GM12864 (cell line): ENCODE data around the gene PA2G4.

Source experiments
- DNase-seq: peaks from one replicate; pipeline ENCODE4 v3.0.0-alpha.2; 2011; ENCODE audit warnings: low read depth
- H3K4me3 ChIP-seq: 2 replicates; pipeline ENCODE4 v1.5.1; 2011; ENCODE audit warnings: mild to moderate bottlenecking, low read depth, low read length, control low read depth
- TF ChIP-seq, protein P1 (sequence below): IDR thresholded peaks from 2 replicates; pipeline ENCODE4 v1.5.1; 2011; ENCODE audit warnings: low read depth, mild to moderate bottlenecking, moderate library complexity, low read length, control low read depth, inconsistent platforms; ENCODE audit errors: missing control alignments

Gene PA2G4

DNA sequence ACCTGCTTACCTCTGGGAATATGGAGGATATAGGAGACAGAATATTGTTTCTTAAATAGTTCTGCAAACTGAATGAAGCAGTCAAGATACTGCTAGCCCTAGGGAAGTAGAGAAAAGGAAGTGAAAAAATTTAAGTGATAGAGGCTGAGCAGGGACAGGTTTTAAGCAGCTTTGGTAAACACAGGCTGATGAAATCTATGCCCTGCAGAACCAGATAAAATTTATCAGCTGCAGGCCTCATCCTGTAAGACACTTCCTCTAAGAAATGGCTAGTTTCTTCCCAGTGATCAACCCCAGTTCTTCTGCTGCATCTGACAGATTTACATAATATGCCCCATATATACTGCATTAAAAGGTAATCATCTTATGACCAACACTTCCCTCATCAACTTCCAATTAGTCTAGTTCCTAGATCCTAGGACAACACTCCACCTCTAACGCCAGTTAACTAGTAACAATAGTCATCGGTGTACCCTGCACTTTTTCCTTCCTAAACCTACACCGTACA is 22.4 kb downstream of the PA2G4 start:
- TF ChIP-seq, protein P1, sequence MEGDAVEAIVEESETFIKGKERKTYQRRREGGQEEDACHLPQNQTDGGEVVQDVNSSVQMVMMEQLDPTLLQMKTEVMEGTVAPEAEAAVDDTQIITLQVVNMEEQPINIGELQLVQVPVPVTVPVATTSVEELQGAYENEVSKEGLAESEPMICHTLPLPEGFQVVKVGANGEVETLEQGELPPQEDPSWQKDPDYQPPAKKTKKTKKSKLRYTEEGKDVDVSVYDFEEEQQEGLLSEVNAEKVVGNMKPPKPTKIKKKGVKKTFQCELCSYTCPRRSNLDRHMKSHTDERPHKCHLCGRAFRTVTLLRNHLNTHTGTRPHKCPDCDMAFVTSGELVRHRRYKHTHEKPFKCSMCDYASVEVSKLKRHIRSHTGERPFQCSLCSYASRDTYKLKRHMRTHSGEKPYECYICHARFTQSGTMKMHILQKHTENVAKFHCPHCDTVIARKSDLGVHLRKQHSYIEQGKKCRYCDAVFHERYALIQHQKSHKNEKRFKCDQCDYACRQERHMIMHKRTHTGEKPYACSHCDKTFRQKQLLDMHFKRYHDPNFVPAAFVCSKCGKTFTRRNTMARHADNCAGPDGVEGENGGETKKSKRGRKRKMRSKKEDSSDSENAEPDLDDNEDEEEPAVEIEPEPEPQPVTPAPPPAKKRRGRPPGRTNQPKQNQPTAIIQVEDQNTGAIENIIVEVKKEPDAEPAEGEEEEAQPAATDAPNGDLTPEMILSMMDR = no peak
- DNase-seq = no peak
- peak overlapping the region; percentile 44; the same call in 1 of the 2 replicates for H3K4me3 ChIP-seq

DNA sequence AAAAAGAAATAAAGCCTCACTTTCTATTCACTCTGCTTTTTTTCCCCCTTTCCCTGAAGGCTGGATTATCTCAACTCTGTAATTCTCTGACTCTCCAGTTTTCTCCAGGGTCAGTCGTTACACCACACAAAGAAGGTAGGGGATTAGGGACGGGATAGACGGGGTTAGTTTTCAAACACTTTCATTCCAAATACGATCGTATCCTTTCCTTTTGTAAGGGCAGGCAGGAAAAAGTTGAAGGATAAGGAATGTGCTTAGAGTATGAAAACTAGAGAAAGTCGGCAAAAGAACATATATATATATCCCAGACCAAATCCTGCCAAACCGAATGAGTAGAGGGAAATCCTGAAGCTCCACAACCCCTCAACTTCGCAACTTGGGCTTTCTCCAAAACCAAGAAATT is 23.1 kb downstream of the PA2G4 start:
- H3K4me3 ChIP-seq = peak overlapping the region; percentile 44
- TF ChIP-seq, protein P1 = no peak
- DNase-seq = no peak

DNA sequence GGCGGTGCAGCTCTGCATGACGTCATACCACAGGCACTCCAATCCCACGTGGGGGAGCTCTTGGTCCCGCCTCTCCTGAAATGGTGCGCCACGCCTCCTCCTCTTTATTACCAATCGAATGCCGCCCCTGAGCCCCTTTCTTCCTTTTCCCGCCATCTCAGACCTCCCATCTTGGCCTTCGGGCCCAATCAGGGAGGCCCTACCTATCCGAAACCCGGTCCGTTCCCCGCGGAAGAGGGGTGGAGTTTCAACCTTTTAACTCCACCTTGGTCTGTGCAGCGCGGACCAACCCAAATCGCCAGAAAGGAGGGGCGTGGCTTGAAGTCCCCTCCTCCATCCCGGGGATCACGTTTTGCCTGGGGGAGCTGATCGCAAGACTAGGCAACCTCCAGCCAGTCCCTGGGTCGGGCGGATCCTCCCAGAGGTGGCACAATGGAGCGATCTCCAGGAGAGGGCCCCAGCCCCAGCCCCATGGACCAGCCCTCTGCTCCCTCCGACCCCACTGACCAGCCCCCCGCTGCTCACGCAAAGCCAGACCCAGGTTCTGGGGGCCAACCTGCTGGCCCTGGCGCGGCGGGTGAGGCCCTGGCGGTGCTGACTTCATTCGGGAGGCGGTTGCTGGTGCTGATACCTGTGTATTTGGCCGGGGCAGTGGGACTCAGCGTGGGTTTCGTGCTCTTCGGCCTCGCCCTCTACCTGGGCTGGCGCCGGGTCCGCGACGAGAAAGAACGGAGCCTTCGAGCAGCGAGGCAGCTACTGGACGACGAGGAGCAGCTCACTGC is 23.7 kb downstream of the PA2G4 start, which contains the start of gene ESYT1:
ESYT1 (plus strand) TSS at position 380 of the 782 bp plus-strand sequence; CDS start at position 433, 53 bp downstream.
- TF ChIP-seq, protein P1 = no peak
- DNase-seq = peak; percentile 99
- peak within 1 kb of the TSS; percentile 88 for H3K4me3 ChIP-seq

DNA sequence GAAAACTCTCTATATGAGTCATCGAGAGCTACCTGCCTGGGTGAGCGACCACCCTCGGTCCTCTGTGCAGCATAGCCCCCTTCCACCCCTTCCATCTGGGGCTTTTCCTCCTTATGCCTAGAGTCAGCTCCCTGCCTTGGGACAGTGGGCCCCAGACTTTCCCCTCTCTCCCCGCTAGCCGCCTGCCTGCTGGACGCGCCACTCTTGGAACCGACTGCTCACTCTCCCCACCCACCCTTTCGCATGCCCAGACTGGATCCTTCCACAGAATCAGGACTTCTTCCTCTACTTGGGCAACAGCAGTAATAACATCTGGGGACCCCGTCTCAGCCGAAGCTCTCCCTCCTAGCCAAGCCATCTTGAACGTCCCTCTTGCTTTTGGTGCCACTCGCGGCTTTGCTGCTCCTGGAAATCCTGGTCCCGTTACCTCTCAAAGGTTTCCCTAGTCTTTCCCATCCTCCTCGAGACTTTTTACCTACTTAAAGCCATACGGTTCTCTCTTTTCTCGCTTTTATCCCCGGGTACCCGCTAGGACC is 24.4 kb downstream of the PA2G4 start:
- peak overlapping the region; percentile 88 for H3K4me3 ChIP-seq
- TF ChIP-seq, protein P1 = no peak
- DNase-seq = no peak

DNA sequence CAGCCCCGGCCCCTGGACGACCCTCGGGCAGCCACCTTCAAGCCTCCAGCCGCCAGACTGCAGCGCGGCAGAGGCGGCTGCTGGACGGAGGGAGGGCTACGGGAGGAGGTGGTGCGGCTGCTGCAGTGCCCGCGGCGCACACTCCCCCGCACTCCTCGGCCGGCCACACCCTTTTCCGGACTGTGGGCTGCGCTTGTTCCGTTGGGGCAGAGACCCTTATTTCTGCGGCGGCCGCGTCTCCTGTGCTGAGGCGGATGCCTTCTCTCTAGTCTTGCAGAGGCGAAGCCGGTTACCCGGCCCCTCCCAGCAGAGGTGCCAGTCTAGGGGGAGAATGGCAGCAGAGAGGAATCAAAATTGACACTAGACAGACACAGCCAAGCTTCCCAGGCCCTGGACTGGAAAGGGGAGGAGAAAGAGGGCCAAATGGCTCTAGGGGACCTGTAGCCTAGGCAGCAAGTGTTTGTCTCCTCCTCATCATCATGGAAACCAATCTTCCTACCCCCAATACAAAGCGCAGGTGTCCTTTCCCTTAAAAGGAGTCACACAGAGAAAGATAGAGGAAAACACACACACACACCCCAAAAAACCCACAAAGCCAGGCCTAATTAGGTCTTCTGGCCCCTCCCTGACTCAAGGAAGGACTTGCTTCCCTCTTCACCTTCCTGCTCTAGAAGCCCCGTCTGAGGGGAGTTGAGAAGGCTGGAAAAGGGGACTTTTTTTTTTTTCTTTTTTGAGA is 25.0 kb downstream of the PA2G4 start:
- no peak for DNase-seq
- TF ChIP-seq, protein P1 = no peak
- peak overlapping the region; percentile 88 for H3K4me3 ChIP-seq

DNA sequence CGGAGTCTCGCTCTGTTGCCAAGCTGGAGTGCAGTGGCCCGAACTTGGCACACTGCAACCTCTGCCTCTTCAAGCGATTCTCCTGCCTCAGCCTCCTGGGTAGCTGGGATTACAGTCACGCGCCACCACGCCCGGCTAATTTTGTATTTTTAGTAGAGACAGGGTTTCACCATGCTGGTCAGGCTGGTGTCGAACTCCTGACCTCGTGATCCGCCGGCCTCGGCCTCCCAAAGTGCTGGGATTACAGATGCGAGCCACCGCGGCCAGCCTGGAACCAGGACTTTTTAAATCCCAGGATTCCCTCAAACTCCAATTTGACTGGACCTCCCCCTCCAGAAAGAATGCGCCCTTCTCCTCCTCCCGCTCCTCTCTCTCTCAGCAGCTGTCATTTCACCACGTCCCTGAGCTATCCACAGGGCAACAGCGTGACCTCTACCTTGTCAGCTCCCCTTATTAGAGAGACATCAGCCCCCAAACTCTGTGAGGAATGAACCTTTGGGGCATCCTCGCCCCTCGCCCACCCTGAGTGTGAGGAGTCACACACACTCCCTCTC is 25.7 kb downstream of the PA2G4 start:
- H3K4me3 ChIP-seq = peak overlapping the region; percentile 88; the same call in 1 of the 2 replicates
- no peak for DNase-seq
- TF ChIP-seq, protein P1 = no peak
